ENCODE results near the gene MYDGF. TPM values are rescaled to one million over a fixed set of nuclear protein-coding genes. Genes with fewer than 3 reads are reported as not detected.

Gene MYDGF
- total and polyA plus RNA-seq, 9 of the 15 experiments (the other 6 are each of a cell fraction or from before 2014, with no cell fraction given): 4.2 to 141 (median 82.1) TPM

GRCh38 chr19:4638828-4639530, 31.2 kb downstream of the MYDGF start, which contains the start of gene TNFAIP8L1:
Gene TNFAIP8L1, plus strand, starts transcription at chr19:4639516. Its CDS starts 12,354 bp downstream, at chr19:4651870.
- Histone ChIP-seq H3K27me3 (ENCODE audit: control insufficient read depth in 2 of 2, insufficient read depth in 2 of 2, low read length in 2 of 2) (no peaks in the 10 kb centered on the region), H3K79me2 (ENCODE audit: control insufficient read depth, insufficient read depth, low read length) (peaks cover 17% of the 10 kb centered on the region), H3K27ac (ENCODE audit: extremely low read depth, low read depth, low read length) (peak within 1 kb of the TSS; percentile 93), H3K4me1 (replicated peaks in 1 of 2; ENCODE audit: control insufficient read depth in 2 of 2, insufficient read depth in 2 of 2, low read length in 2 of 2) (peaks cover 31 to 61% of the 10 kb centered on the region in 2 experiments), H4K20me1 (replicated peaks; ENCODE audit: control insufficient read depth, insufficient read depth, low read length) (no peaks in the 10 kb centered on the region), H3K4me3 (peak within 1 kb of the TSS; percentile 71), H3K9me3 (replicated peaks; ENCODE audit: control insufficient read depth, insufficient read depth, low read depth, low read length) (no peaks in the 10 kb centered on the region), H3K9me1 (ENCODE audit: control insufficient read depth, insufficient read depth, low read length) (no peaks in the 10 kb centered on the region), H3K36me3 (ENCODE audit: control insufficient read depth, insufficient read depth, low read length) (no peaks in the 10 kb centered on the region), H3K4me2 (ENCODE audit: insufficient read depth, low read length) (peak within 1 kb of the TSS; percentile 98), H2AFZ (ENCODE audit: low read depth, low read length) (peak within 1 kb of the TSS; percentile 86), H3K9ac (ENCODE audit: insufficient read depth in 1 of 2, low read depth in 2 of 2, low read length in 2 of 2) (peak within 1 kb of the TSS; percentile 76 to 92)
- no TSS peak for BruUV-seq (replicated peaks)
- in situ Hi-C loops (cut with MboI): loop anchor here (5.0 kb wide), 1 partner anchor 62 kb away; no protein-coding TSS in a partner anchor
- ATAC-seq (peak; percentile 92), DNase-seq (ENCODE audit: extremely low read depth in 1 of 4, low spot score in 3 of 4) (peak; percentile 96 to 100 (median 100)), FAIRE-seq (peak; percentile 98)
- ChIA-PET POLR2A (interaction anchor here (0.6 kb wide), 1 partner anchor 32 kb away, joined by 3 read pairs; no protein-coding TSS in a partner anchor), CTCF (ENCODE audit: low intra/inter-chr PET ratio) (interaction anchor here (3.8 kb wide), 1 partner anchor 81 kb away, joined by 29 read pairs; no protein-coding TSS in a partner anchor)
- intact Hi-C loops (cut with micrococcal nuclease): loop anchor here (5.0 kb wide), 2 partner anchors 82 to 237 kb away; partner anchors contain the start of genes CHAF1A, SEMA6B and SH3GL1
- 3% methylated on average over 11 of the region's 49 CpGs for WGBS (ENCODE audit: insufficient coverage, low coverage, missing lambda C conversion rate)
- TF ChIP-seq ZNF239 (CRISPR knock-in tag; IDR thresholded peaks at IDR 0.05) (no peak), PURB (CRISPR knock-in tag; IDR thresholded peaks at IDR 0.05; ENCODE audit: low read depth) (no peak), CHD4 (IDR thresholded peaks at IDR 0.05; ENCODE audit: insufficient read depth, insufficient replicate concordance, low read depth, low read length, poor library complexity, severe bottlenecking) (no peak), NFATC3 (IDR thresholded peaks at IDR 0.05) (no peak), HDAC1 (IDR thresholded peaks at IDR 0.05) (peak in 1 of 2 experiments; percentile 95; a peak in 2 of 4 replicates), ARNT (IDR thresholded peaks at IDR 0.05) (peak; percentile 56 to 82; a peak in 2 of 4 replicates), YBX1 (IDR thresholded peaks at IDR 0.05) (no peak), SMAD2 (IDR thresholded peaks at IDR 0.05; ENCODE audit: low read depth, low read length) (no peak), ZNF316 (IDR thresholded peaks at IDR 0.05) (no peak), FOXJ3 (CRISPR knock-in tag; IDR thresholded peaks at IDR 0.05) (no peak), TSHZ1 (CRISPR knock-in tag; IDR thresholded peaks at IDR 0.05) (no peak), ZBTB9 (CRISPR knock-in tag; IDR thresholded peaks at IDR 0.05) (no peak), CBX3 (IDR thresholded peaks at IDR 0.05; ENCODE audit: borderline replicate concordance in 1 of 2, low read length in 2 of 2) (peak in 1 of 2 experiments; percentile 91; a peak in 1 of 3 replicates), CSDE1 (IDR thresholded peaks at IDR 0.05) (no peak), SMAD1 (IDR thresholded peaks at IDR 0.05; ENCODE audit: low read depth, low read length, partially characterized antibody) (no peak), ZNF121 (CRISPR knock-in tag; conservative IDR thresholded peaks at IDR 0.05) (peak; percentile 77), CREB1 (IDR thresholded peaks at IDR 0.05) (no peak), CREB1 (CRISPR knock-in tag; IDR thresholded peaks at IDR 0.05) (peak; percentile 61; the same call in 1 of the 2 replicates), FOXK2 (conservative IDR thresholded peaks at IDR 0.05 in 1 of 2, IDR thresholded peaks at IDR 0.05 in 1 of 2; ENCODE audit: low read depth in 2 of 2) (peak; percentile 76 to 82)

All from K562 (cell line).